GM10847 (cell line): ENCODE results near the gene CCNL1.

Experiments
- POLR2A ChIP-seq: IDR thresholded peaks from 2 replicates; pipeline ENCODE4 v1.6.1; 2011; ENCODE audit not compliant: insufficient read length; ENCODE audit errors: extremely low read depth

CCNL1 gene

GRCh38 chr3:157131861-157132260, 28.1 kb downstream of the CCNL1 start:
- no peak for TF ChIP-seq POLR2A

DNA sequence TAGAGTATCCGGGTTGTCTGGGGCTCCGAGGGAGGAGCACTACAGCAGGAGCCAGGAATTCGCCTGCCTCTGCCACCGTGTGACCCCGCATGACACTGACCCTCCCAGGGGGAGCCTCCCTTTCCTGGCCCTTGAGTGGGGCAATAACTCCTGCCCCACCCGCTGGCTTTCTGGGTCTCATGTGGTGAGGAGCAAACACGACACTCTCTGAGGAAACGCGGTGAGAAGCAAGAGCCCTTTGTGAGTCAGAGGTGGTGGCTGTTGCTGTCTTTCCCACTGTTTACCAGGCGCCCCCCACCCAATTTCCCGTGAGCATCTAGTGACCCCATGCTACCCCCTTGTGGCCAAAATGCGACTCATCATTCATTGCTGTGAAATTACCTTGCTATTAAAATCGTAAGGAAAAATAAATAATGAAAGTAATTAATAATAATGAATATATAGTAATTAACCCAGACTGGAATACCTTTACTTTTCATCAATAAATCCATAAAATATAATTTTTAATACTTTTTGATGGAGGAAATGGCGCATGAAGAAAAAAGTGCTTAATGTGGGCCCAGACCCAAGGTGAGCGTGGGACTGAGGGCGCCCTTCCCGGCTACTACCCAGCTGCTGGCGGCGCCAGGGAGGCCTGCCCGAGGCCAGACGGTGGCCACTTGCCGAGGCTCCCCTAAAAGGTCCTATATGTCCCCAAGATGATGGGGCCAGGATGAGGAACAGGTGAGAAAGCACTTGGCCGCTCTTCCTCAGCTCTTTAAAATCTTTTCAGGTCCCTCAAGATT, 29.3 kb downstream of the CCNL1 start:
- TF ChIP-seq POLR2A, result no peak

DNA sequence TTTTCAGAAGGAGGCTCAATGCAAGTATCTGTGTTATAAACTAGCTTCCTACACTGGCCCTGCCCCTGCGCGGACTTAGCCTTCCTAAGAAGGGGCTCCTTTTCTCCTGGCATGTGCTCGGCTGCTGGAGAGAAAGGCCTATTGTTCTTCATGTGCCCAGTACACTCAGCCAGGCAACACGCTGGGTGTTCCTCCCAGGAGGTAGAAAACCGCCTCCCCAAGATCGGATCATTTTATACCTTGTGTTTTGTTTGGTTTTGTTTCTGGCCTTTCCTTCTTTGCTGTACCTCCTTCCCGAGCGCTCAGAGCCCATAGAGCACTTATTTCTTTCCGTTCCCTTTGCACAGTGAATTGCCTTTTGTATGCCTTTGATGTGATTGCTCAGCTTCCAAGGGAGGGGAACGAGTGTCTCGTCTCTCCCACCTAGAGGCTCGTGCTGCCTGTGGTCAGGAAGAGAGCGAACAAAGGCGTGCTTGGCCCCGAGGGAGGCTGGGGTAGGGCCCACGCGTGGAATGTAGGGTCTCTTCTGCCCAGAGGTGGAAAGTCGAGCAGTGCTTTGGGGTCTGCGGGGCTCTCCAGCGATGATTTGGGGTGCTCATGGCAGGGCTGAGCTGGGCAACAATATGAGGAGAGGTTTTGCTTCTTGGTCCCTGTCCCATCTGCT, 30.0 kb downstream of the CCNL1 start:
- no peak for TF ChIP-seq POLR2A

DNA sequence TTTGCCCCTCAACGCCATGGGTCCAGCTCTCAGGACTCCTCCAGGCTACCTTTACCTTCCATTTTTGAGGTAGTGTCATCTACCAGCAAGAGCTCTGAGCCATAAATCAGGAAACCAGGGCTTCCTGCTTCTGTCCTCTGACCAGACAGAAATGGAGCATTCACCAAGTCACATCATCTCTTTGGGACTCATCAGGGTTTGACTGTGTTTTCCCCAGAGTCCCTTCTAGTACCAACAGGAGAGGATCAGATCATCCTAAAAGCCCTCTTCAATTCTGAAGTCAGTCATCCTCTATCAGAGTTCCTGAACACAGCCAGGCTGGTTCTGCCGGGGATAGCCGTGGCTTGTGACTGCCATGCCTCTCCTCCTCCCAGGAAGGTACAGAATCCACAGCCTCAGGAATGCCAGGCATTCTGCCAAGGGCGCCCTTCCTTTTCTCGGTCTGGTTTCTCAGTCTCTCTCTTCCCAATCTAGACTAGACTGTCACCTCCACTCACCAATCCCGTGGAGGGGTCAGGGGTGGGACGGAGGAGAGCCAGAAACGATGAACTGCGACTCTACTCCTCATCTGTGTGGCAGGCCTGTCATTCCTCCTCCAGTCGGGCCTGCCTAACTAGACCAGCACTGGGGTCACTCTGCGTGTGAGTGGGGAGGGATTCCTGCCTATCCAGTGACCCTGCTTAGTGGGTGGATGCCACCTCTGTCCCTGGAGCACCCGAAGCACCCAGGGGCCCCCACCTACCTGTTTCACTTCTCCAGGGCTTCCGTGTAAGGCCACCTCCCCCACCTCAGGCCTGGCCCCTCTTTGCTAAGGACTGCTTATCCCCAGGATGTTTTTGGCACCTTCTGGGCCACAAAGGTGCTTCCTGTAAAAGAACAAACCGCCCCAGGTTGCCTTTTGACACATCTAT, 30.9 kb downstream of the CCNL1 start:
- TF ChIP-seq POLR2A, result no peak

- TF ChIP-seq POLR2A, result no peak
These were observed 31.8 kb downstream of the CCNL1 start for GRCh38 chr3:157127831-157128767.

DNA sequence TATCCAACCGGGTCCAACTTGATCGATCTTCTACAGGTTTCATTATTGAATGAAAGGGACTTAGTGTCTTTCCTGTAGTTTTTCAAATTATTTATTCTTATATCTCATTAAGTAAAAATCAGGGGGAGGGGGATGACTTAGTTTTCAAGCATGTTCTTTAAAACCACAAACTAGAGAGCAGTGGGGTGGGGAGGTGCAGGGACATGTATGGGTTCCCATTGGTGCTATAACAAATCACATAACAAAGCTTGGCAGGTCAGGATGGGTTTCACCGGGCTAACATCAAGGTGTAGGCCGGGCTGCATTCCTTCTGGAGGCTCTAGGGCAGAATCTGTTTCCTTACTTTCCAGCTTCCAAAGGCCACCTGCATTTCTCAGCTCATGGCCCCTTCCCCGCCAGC, 32.7 kb downstream of the CCNL1 start:
- TF ChIP-seq POLR2A, result no peak

GRCh38 chr3:157126365-157126764, 33.6 kb downstream of the CCNL1 start:
- no peak for TF ChIP-seq POLR2A

- TF ChIP-seq POLR2A, result no peak
These were observed 34.8 kb downstream of the CCNL1 start for GRCh38 chr3:157125101-157125500.

- TF ChIP-seq POLR2A, result no peak
These were observed 36.3 kb downstream of the CCNL1 start for GRCh38 chr3:157123621-157124020.

DNA sequence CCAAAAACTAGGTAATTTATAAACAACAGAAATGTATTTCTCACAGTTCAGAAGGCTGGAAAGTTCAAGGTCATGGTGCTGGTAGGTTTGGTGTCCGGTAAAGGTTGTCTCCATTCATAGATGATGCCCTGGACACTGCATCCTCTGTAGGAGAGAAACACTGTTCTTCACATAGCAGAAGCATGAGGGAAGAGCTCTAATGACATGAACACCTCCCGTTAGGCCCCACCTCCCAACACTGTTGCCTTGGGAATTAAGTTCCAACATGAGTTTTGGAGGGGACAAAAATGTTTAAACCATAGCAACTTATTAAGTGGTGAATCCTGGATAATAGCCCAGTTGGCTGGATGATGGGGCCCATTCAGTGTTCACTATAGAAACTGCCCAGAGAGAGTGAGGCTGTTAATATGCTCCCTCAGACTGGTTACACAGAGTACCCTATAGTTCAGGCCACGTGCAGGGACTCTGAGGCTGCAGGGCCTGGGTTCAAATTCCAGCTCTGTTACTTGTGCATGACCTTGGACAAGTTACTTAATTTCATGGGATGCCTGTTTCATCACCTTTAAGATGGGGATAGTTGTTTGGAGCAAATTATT, 37.0 kb downstream of the CCNL1 start:
- no peak for TF ChIP-seq POLR2A

GRCh38 chr3:157122116-157122515, 37.8 kb downstream of the CCNL1 start:
- no peak for TF ChIP-seq POLR2A

DNA sequence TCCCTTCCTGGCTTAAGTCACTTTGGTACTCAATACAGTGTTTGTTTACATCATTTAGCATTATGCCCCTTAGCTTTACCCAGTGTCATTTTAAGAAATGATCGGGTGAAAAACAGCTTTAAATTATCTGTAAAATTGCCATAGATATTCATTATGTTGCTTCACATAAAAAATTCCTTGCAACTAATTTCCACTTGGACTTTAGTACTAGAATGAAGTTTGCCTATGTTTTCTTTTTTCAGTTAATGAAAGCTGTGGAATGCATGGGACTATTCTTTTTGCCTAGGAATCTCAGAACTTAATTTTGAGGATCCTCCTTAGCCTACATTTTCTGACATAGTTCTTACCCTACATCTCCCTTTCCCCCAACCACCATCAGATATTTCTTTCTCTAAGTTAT, 38.4 kb downstream of the CCNL1 start:
- TF ChIP-seq POLR2A, result no peak

- no peak for TF ChIP-seq POLR2A
These were observed 39.7 kb downstream of the CCNL1 start for GRCh38 chr3:157120071-157120892.
